HepG2 (cell line): Measurements from ENCODE around the gene RPS6KL1. TPM values are rescaled to one million over a fixed set of nuclear protein-coding genes. Genes with fewer than 3 reads are reported as not detected.

Experiments
- AGO2 ChIP-seq: fragments of 200-400 bp; formaldehyde crosslinking; optimal IDR thresholded peaks from 2 replicates; pipeline ENCODE3; 2017; ENCODE audit warnings: mild to moderate bottlenecking, low read depth, low read length, moderate library complexity
- FOXC1 ChIP-seq: sonication (generic); formaldehyde crosslinking; IDR thresholded peaks from 2 replicates; pipeline ENCODE4 v1.8.0; 2022; ENCODE audit warnings: mild to moderate bottlenecking, missing genetic modification reagents, borderline replicate concordance
- FOXJ3 ChIP-seq: sonication (generic); formaldehyde crosslinking; IDR thresholded peaks from 2 replicates; pipeline ENCODE4 v1.4.0; 2020; ENCODE audit warnings: missing genetic modification reagents, mild to moderate bottlenecking, borderline replicate concordance
- HINFP ChIP-seq: sonication (generic); formaldehyde crosslinking; IDR thresholded peaks from 2 replicates; pipeline ENCODE4 v1.4.0; 2020; ENCODE audit warnings: low read depth, mild to moderate bottlenecking, missing genetic modification reagents
- HNRNPLL ChIP-seq: fragments of 200-400 bp; formaldehyde crosslinking; IDR thresholded peaks from 2 replicates; pipeline ENCODE4 v1.6.1; 2017; ENCODE audit warnings: mild to moderate bottlenecking, low read depth, low read length; ENCODE audit not compliant: poor library complexity, severe bottlenecking
- KIAA2018 ChIP-seq: sonication (generic); formaldehyde crosslinking; IDR thresholded peaks from 2 replicates; pipeline ENCODE4 v1.5.0; 2020; ENCODE audit warnings: mild to moderate bottlenecking, missing genetic modification reagents, borderline replicate concordance
- NFYB ChIP-seq: sonication (generic); formaldehyde crosslinking; IDR thresholded peaks from 2 replicates; pipeline ENCODE4 v1.4.0; 2020; ENCODE audit warnings: missing genetic modification reagents
- PREB ChIP-seq: sonication (generic); formaldehyde crosslinking; IDR thresholded peaks from 2 replicates; pipeline ENCODE4 v1.4.0; 2020; ENCODE audit warnings: missing genetic modification reagents
- RXRA ChIP-seq: sonication (generic); formaldehyde crosslinking; IDR thresholded peaks from 2 replicates; pipeline ENCODE4 v1.5.1; 2020; ENCODE audit warnings: missing genetic modification reagents
- SRY ChIP-seq: sonication (generic); formaldehyde crosslinking; IDR thresholded peaks from 2 replicates; pipeline ENCODE4 v1.8.0; 2022; ENCODE audit warnings: mild to moderate bottlenecking, missing genetic modification reagents
- YEATS2 ChIP-seq: sonication (generic); formaldehyde crosslinking; IDR thresholded peaks from 2 replicates; pipeline ENCODE4 v1.4.0; 2020; ENCODE audit warnings: missing genetic modification reagents, borderline replicate concordance
- ZNF263 ChIP-seq: sonication (generic); formaldehyde crosslinking; IDR thresholded peaks from 2 replicates; pipeline ENCODE4 v1.4.0; 2020; ENCODE audit warnings: missing genetic modification reagents
- ZNF367 ChIP-seq: sonication (generic); formaldehyde crosslinking; IDR thresholded peaks from 2 replicates; pipeline ENCODE4 v1.4.0; 2020; ENCODE audit warnings: missing genetic modification reagents, borderline replicate concordance
- ZNF501 ChIP-seq: sonication (generic); formaldehyde crosslinking; IDR thresholded peaks from 2 replicates; pipeline ENCODE4 v1.5.1; 2020; ENCODE audit warnings: mild to moderate bottlenecking, moderate library complexity, missing genetic modification reagents
- ZSCAN25 ChIP-seq: sonication (generic); formaldehyde crosslinking; IDR thresholded peaks from 2 replicates; pipeline ENCODE4 v1.8.0; 2022; ENCODE audit warnings: mild to moderate bottlenecking, missing genetic modification reagents
- polyA plus RNA-seq, 8 experiments: library from polyadenylated mRNA; depleted of rRNA in 3 of 8; stranded (reverse) in 7 of 8; unstranded in 1 of 8; fragments of >200 nt; fragmentation: Illumina TruSeq in 4 of 8; extraction: Trizol in 4 of 8; gene quantifications; 2 replicates each; pipeline versions ENCODE4 v1.2.1 to v1.2.3, GENCODE V29; 2011 to 2016; ENCODE audit warnings: low read depth in 4 of 8, missing spikeins in 1 of 8, mixed read lengths in 1 of 8; ENCODE audit not compliant: insufficient read depth in 1 of 8
- total RNA-seq, 5 experiments: library from RNA; depleted of rRNA; stranded (reverse); fragments of >200 nt; fragmentation: Illumina TruSeq; extraction: Trizol; gene quantifications; 2 replicates each; pipeline ENCODE4 v1.2.3, GENCODE V29; 2016; ENCODE audit warnings: low read depth in 1 of 5
- TF ChIP-seq, protein P1 (sequence below): sonication (generic); formaldehyde crosslinking; IDR thresholded peaks from 2 replicates; pipeline ENCODE4 v1.5.1; 2020; ENCODE audit warnings: missing genetic modification reagents, mild to moderate bottlenecking, borderline replicate concordance

The RPS6KL1 gene
- total and polyA plus RNA-seq, 2 of the 13 experiments (the other 11 are each of a cell fraction or from before 2014, with no cell fraction given), result 6.5 to 11.5 TPM

DNA sequence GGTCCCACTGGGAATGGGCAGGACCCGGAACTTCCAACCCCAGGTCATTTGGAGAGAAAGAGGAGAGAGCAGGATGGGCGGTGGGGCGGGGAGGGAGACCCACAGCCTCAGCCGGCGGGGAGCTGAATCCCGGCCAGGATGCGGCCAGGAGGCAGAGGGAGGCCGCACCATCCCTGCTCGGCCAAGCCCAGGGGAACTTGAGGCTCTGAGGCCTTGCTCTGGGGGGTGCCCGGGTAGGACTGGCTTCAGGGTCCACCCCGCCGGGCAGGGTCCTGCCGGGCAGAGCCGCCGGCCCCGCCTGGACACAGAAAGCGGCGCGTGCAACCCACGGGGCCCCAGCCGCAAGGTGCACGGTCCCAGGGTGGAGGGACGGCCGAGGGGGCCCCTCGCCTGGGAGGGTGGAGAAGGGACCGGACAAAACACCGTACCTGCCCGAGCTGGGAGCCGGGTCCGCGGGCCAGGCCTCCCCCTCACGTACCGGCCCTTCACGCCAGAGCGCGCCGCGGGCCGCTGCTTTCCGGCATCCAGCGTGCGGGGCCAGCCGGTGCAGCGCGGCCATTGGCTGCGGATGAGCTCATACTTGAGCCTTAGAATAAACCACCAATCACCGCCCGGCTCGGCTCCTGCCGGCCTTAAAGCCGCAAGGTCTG, at the start of gene RPS6KL1 (continued):
- TF ChIP-seq, protein P1, sequence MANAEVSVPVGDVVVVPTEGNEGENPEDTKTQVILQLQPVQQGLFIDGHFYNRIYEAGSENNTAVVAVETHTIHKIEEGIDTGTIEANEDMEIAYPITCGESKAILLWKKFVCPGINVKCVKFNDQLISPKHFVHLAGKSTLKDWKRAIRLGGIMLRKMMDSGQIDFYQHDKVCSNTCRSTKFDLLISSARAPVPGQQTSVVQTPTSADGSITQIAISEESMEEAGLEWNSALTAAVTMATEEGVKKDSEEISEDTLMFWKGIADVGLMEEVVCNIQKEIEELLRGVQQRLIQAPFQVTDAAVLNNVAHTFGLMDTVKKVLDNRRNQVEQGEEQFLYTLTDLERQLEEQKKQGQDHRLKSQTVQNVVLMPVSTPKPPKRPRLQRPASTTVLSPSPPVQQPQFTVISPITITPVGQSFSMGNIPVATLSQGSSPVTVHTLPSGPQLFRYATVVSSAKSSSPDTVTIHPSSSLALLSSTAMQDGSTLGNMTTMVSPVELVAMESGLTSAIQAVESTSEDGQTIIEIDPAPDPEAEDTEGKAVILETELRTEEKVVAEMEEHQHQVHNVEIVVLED, result peak; percentile 57; the same call in 1 of the 2 replicates
- peak; percentile 72; the same call in 1 of the 2 replicates for TF ChIP-seq FOXC1 (CRISPR knock-in tag)
- TF ChIP-seq HNRNPLL, result no peak
- no peak for TF ChIP-seq HINFP (CRISPR knock-in tag)
- no peak for TF ChIP-seq ZSCAN25 (CRISPR knock-in tag)
- TF ChIP-seq PREB (CRISPR knock-in tag), result no peak
- peak; percentile 84 for TF ChIP-seq NFYB
- TF ChIP-seq ZNF367 (CRISPR knock-in tag), result no peak
- TF ChIP-seq RXRA (CRISPR knock-in tag), result peak; percentile 26; the same call in 1 of the 2 replicates
- TF ChIP-seq YEATS2 (CRISPR knock-in tag), result 0 out of 2 replicates have a peak, but pooled peaks have one; percentile 35
- TF ChIP-seq ZNF263, result no peak
- TF ChIP-seq KIAA2018 (CRISPR knock-in tag), result no peak
- TF ChIP-seq SRY, result 0 out of 2 replicates have a peak, but pooled peaks have one; percentile 27
- peak; percentile 58; the same call in 1 of the 2 replicates for TF ChIP-seq ZNF501 (CRISPR knock-in tag)
- no peak for TF ChIP-seq FOXJ3
- TF ChIP-seq AGO2, result peak; percentile 55
